Upper lobe of left lung (tissue), 6 donors: ENCODE measurements around the gene CAPRIN1. TPM values are rescaled to one million over a fixed set of nuclear protein-coding genes. Genes with fewer than 3 reads are reported as not detected.
"Not testable (repeated sequence)": the region's sequence is repeated elsewhere in the genome, so short reads cannot be mapped to it uniquely, and the experiment has no call there.

Experiments used
- ATAC-seq, 2 donors: fragments of 200-7000 bp; cut with Tn5 transposase; one replicate each; pipeline ENCODE4 v1.9.1; 2022; ENCODE audit warnings: mild to moderate bottlenecking in 2 of 2, moderate library complexity in 2 of 2; ENCODE audit not compliant: low FRiP score in 2 of 2
- DNase-seq, 2 donors: peaks; one replicate each; pipeline ENCODE4 v3.0.0-alpha.2; 2019 to 2020
- H3K27ac ChIP-seq, 4 donors: fragments of 200-600 bp; sonication (generic); one replicate each; pipeline ENCODE4 v1.5.1; 2016 to 2019
- H3K27me3 ChIP-seq, 4 donors: fragments of 200-600 bp; sonication (generic); one replicate each; pipeline ENCODE4 v1.5.1; 2017 to 2019
- H3K36me3 ChIP-seq, 4 donors: fragments of 200-600 bp; sonication (generic); one replicate each; pipeline ENCODE4 v1.5.1; 2016 to 2019
- H3K4me1 ChIP-seq, 4 donors: fragments of 200-600 bp; sonication (generic); one replicate each; pipeline ENCODE4 v1.5.1; 2018 to 2019
- H3K4me3 ChIP-seq, 4 donors: fragments of 200-600 bp; sonication (generic); one replicate each; pipeline ENCODE4 v1.5.1; 2017 to 2019; ENCODE audit warnings: mild to moderate bottlenecking in 2 of 4, moderate library complexity in 1 of 4
- H3K9me3 ChIP-seq, 4 donors: fragments of 200-600 bp; sonication (generic); one replicate each; pipeline ENCODE4 v1.5.1; 2018 to 2019
- EP300 ChIP-seq, 4 donors: sonication (generic); formaldehyde crosslinking; IDR thresholded peaks; one replicate each; pipeline ENCODE4 v1.5.1; 2017; ENCODE audit warnings: antibody characterized with exemption in 4 of 4, control low read depth in 2 of 4
- POLR2A ChIP-seq, 4 donors: fragments of 450-650 bp; IDR thresholded peaks; one replicate each; pipeline ENCODE4 v1.5.1; 2016 to 2017; ENCODE audit warnings: antibody characterized with exemption in 4 of 4, mild to moderate bottlenecking in 2 of 4
- POLR2AphosphoS5 ChIP-seq, 2 donors: sonication (generic); formaldehyde crosslinking; IDR thresholded peaks; one replicate each; pipeline ENCODE4 v1.5.1; 2017; ENCODE audit warnings: antibody characterized with exemption in 2 of 2
- WGBS, 2 donors: methylation state at CpG; one replicate each; pipeline ENCODE4 v1.1.5; 2017 to 2018; 5-methylcytosine and 5-hydroxymethylcytosine counted together
- total RNA-seq, 6 donors: library from RNA; depleted of rRNA in 4 of 6; stranded (reverse); fragments of >200 nt in 4 of 6; gene quantifications; one replicate each; pipeline versions ENCODE4 v1.1.0 to v1.2.1, GENCODE V29; 2016 to 2021
- TF ChIP-seq, protein P1 (sequence below), 6 experiments: fragments of 450-650 bp in 4 of 6; fragments of 200-600 bp in 2 of 6; sonication (generic) in 2 of 6; IDR thresholded peaks; one replicate each; pipeline ENCODE4 v1.5.1; 2016 to 2019; ENCODE audit warnings: antibody characterized with exemption in 6 of 6
- donor health status: DM: no; HTN: no; CAD: no; lungs with moderate emphysema.
- donor health status: DM: no; HTN: yes; CAD: no; lungs with severe emphysema.

The CAPRIN1 gene
- total RNA-seq, 6 donors from 2014 or later = 144 to 265 (median 153) TPM

DNA sequence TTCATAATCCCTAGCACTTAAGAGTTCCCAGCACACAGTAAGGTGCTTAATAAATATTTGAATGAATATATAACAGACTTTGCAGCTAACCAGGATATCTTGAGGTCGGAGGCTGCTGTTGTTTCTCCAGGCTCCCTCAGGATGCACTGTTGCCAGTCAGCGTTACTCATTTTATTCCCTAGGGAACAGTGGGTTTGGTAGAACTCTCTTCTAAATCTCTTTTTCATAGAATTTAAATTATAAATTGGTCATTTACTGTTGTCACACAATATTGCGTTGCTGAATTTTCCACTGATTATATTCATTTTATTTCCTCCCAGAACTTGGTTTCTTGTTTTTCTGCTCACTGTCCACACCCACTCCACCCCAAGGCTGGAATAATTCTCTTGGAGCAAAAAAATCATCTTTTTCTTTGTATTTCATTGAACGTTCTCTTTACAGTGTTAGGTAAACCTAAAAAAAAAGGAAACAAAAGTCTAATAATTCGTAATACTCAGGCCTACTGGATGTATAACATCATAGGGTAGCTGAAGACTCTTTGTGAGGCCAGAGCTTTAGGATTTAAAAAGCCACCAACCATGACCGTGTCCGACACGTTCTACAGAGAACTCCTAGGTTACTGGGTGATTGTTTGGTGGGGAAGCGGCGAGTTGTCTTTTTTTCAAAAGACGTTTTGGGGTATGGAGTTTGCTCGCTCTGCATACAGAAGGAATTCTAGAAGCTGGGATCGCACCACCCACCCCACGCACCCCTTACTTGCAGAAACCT, 766 bp upstream of the CAPRIN1 start:
- Histone ChIP-seq H3K9me3 (no peaks in the 10 kb centered on the region), H3K4me3 (peak overlapping the region; percentile 94 to 100 (median 98)), H3K36me3 (peaks cover 0 to 8% (median 3%) of the 10 kb centered on the region in 4 donors), H3K27ac (peak overlapping the region; percentile 90 to 99 (median 98)), H3K4me1 (peaks cover 24 to 33% (median 29%) of the 10 kb centered on the region in 4 donors), H3K27me3 (no peaks in the 10 kb centered on the region)
- TF ChIP-seq EP300 (IDR thresholded peaks at IDR 0.05) (no peak), POLR2A (IDR thresholded peaks at IDR 0.05) (no peak), POLR2AphosphoS5 (IDR thresholded peaks at IDR 0.05) (no peak)
- TF ChIP-seq, protein P1, sequence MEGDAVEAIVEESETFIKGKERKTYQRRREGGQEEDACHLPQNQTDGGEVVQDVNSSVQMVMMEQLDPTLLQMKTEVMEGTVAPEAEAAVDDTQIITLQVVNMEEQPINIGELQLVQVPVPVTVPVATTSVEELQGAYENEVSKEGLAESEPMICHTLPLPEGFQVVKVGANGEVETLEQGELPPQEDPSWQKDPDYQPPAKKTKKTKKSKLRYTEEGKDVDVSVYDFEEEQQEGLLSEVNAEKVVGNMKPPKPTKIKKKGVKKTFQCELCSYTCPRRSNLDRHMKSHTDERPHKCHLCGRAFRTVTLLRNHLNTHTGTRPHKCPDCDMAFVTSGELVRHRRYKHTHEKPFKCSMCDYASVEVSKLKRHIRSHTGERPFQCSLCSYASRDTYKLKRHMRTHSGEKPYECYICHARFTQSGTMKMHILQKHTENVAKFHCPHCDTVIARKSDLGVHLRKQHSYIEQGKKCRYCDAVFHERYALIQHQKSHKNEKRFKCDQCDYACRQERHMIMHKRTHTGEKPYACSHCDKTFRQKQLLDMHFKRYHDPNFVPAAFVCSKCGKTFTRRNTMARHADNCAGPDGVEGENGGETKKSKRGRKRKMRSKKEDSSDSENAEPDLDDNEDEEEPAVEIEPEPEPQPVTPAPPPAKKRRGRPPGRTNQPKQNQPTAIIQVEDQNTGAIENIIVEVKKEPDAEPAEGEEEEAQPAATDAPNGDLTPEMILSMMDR (IDR thresholded peaks at IDR 0.05) = no peak
- 17% methylated on average over 12 to 14 of the region's 14 CpGs for WGBS, 2 donors
- ATAC-seq (peak in 1 of 2 donors; percentile 3), DNase-seq (no peak)

DNA sequence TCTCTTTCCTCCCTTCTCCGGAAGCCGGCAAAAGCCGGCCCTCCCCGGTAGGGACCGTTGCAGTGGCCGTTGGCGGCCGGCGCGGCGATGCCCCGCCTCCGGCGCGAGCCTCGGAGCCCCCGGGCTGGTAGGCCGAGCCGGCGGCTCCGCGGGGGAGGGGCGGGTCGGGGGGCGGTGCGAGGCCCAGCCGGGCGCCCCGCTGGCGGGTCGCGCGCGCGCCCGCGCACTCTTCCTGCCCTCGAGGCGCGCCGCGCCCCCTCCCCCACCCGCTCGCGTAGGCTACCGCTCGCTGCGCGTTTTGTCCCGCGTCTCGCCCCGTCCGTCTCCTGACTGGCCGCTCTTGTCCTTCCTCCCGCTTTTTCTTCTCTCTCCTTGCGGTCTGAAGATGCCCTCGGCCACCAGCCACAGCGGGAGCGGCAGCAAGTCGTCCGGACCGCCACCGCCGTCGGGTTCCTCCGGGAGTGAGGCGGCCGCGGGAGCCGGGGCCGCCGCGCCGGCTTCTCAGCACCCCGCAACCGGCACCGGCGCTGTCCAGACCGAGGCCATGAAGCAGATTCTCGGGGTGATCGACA, 591 bp downstream of the CAPRIN1 start:
- Histone ChIP-seq H3K36me3 (peaks cover 0 to 10% (median 3%) of the 10 kb centered on the region in 4 donors), H3K4me3 (peak overlapping the region; percentile 94 to 100 (median 98)), H3K9me3 (no peaks in the 10 kb centered on the region), H3K4me1 (peaks cover 36 to 46% (median 42%) of the 10 kb centered on the region in 4 donors), H3K27ac (peak overlapping the region; percentile 90 to 99 (median 98)), H3K27me3 (no peaks in the 10 kb centered on the region)
- TF ChIP-seq POLR2A (IDR thresholded peaks at IDR 0.05) = peak in 1 of 4 donors; percentile 27
- TF ChIP-seq EP300 (IDR thresholded peaks at IDR 0.05) = peak in 1 of 4 donors; percentile 76
- TF ChIP-seq, protein P1 (IDR thresholded peaks at IDR 0.05) = no peak
- peak; percentile 86 to 93 for TF ChIP-seq POLR2AphosphoS5 (IDR thresholded peaks at IDR 0.05)
- WGBS, 2 donors = 0% methylated on average over 1 to 2 of the region's 82 CpGs
- peak; percentile 92 to 99 for DNase-seq
- peak; percentile 90 to 93 for ATAC-seq

DNA sequence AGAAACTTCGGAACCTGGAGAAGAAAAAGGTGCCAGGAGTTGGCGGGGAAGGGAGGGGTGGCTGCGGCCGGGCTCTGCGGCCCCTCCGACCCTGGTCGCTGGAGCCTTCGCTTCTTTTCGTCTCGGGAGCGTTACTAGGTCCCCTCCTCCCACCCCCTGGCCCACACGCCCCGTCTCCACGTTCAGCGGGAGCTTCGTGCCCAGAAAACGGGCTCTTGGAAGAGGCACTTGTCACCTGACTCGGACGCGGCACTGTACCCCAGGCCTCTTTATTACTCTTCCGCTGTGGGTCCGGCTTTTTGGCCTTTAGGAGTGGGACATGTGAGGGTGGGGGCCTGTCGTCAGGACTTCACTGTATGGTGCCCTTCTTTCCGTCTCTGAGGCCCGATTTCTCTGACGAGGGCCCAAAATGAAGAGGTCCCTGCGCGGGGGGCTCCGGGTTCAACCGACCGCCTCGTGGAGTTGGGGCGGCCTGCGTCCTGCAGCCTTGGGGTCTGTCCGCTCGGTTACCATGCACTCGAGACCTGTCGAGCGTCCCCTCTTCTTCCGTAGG, 1.2 kb downstream of the CAPRIN1 start:
- peak; percentile 28 to 67 for DNase-seq
- Histone ChIP-seq H3K4me1 (peaks cover 42 to 52% (median 46%) of the 10 kb centered on the region in 4 donors), H3K27ac (peak overlapping the region; percentile 90 to 99 (median 98)), H3K9me3 (no peaks in the 10 kb centered on the region), H3K27me3 (no peaks in the 10 kb centered on the region), H3K4me3 (peak overlapping the region; percentile 94 to 99 (median 96)), H3K36me3 (peaks cover 0 to 10% (median 3%) of the 10 kb centered on the region in 4 donors)
- WGBS, 2 donors = 0% methylated on average over 14 to 40 of the region's 40 CpGs
- TF ChIP-seq POLR2A (IDR thresholded peaks at IDR 0.05) (no peak), POLR2AphosphoS5 (IDR thresholded peaks at IDR 0.05) (no peak), EP300 (IDR thresholded peaks at IDR 0.05) (no peak)
- TF ChIP-seq, protein P1 (IDR thresholded peaks at IDR 0.05) = no peak
- peak; percentile 0 to 1 for ATAC-seq

DNA sequence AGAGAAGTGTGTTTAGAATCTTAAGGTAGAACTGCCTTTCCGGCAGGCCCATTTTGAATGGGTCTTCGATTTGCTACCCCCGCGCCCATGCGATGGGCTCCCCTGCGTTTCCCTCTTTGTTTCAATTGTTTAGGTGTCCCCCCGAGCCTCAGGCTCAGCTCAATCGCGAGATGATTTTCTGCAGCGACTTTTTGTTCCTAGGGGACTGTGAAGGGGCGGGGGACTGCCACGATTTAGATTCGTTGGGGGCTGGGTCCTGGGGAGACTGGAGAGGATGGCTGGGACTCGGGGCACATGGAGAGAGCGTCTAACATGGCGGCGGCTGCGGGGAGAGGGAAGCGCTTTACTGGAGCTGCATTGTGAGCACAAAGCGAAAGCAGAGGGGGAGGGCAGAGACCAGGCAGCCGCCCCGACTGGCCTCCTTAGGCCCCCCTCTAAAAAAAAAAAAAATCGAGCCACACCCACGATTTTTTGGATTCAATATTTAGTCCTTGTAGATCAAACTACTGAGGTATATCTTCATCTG, 1.7 kb downstream of the CAPRIN1 start:
- peak; percentile 55 to 86 for DNase-seq
- Histone ChIP-seq H3K36me3 (peaks cover 0 to 10% (median 3%) of the 10 kb centered on the region in 4 donors), H3K4me3 (peak overlapping the region; percentile 94 to 99 (median 96)), H3K27ac (peak overlapping the region; percentile 90 to 99 (median 98)), H3K4me1 (peaks cover 45 to 57% (median 49%) of the 10 kb centered on the region in 4 donors), H3K27me3 (no peaks in the 10 kb centered on the region), H3K9me3 (no peaks in the 10 kb centered on the region)
- peak; percentile 75 to 76 for ATAC-seq
- WGBS, 2 donors = 0 to 1% methylated on average over 24 of the region's 24 CpGs
- TF ChIP-seq, protein P1 (IDR thresholded peaks at IDR 0.05) = no peak
- peak in 1 of 2 donors; percentile 46 for TF ChIP-seq POLR2AphosphoS5 (IDR thresholded peaks at IDR 0.05)
- TF ChIP-seq EP300 (IDR thresholded peaks at IDR 0.05) = no peak
- TF ChIP-seq POLR2A (IDR thresholded peaks at IDR 0.05) = peak in 1 of 4 donors; percentile 15

DNA sequence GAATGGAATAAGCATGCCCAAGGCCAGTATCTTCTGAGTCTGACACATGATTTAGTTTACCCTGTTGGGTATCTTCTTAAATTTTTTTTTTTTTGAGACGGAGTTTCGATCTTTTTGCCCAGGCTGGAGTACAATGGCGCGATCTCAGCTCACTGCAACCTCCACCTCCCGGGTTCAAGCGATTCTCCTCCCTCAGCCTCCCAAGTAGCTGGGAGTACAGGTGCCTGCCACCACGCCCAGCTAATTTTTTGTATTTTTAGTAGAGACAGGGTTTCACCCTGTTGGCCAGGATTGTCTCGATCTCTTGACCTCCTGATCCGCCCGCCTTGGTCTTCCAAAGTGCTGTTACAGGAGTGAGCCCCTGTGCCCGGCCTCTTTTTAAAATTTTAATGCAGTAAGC, 2.8 kb downstream of the CAPRIN1 start:
- peak overlapping the region in 2 of 4 donors; percentile 96 to 99 for H3K27ac ChIP-seq

More for the DNA sequence above, 2.8 kb downstream of the CAPRIN1 start:
- not testable (repeated sequence) for DNase-seq, H3K27me3 ChIP-seq, H3K9me3 ChIP-seq, ATAC-seq
- 85% methylated on average over 11 of the region's 11 CpGs for WGBS, 2 donors
- Histone ChIP-seq H3K4me3 (peak overlapping the region in 1 of 4 donors; percentile 94), H3K4me1 (peaks cover 56 to 67% (median 57%) of the 10 kb centered on the region in 4 donors), H3K36me3 (peaks cover 0 to 10% (median 3%) of the 10 kb centered on the region in 4 donors)
